Hepatocyte (in vitro differentiated cells): ENCODE results near the gene IZUMO1R.

Source experiments
- EZH2 ChIP-seq: fragments of 200-600 bp; sonication (generic); IDR thresholded peaks from 2 replicates; pipeline ENCODE4 v1.6.1; 2016; ENCODE audit warnings: antibody characterized with exemption, mild to moderate bottlenecking, borderline replicate concordance
- TF ChIP-seq, protein P1 (sequence below): fragments of 200-600 bp; sonication (generic); IDR thresholded peaks from 2 replicates; pipeline ENCODE4 v1.5.1; 2016; ENCODE audit warnings: antibody characterized with exemption, mild to moderate bottlenecking; ENCODE audit not compliant: poor library complexity

DNA sequence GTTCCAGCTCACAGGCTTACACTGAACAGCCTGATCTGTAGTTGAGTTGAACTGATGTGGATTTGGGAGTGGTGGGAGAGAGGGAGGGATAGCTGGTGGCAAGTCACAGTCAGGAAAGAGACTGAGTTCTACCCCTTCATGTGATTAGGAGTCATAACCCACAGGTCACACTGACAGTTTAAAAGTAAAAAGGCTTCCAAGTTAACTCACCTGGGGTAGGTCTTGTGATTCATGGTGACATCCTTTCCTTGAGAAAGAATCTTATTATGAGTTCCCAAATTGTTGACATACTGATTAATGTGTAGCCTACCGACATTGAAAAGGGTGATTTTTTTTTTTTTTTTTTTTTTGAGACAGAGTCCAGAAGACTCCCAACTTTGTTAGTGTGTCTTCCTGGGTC lies 5.4 kb downstream of the IZUMO1R start:
- TF ChIP-seq EZH2: no peak
- TF ChIP-seq, protein P1, sequence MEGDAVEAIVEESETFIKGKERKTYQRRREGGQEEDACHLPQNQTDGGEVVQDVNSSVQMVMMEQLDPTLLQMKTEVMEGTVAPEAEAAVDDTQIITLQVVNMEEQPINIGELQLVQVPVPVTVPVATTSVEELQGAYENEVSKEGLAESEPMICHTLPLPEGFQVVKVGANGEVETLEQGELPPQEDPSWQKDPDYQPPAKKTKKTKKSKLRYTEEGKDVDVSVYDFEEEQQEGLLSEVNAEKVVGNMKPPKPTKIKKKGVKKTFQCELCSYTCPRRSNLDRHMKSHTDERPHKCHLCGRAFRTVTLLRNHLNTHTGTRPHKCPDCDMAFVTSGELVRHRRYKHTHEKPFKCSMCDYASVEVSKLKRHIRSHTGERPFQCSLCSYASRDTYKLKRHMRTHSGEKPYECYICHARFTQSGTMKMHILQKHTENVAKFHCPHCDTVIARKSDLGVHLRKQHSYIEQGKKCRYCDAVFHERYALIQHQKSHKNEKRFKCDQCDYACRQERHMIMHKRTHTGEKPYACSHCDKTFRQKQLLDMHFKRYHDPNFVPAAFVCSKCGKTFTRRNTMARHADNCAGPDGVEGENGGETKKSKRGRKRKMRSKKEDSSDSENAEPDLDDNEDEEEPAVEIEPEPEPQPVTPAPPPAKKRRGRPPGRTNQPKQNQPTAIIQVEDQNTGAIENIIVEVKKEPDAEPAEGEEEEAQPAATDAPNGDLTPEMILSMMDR: no peak
